Gastroesophageal sphincter (tissue), 3 donors: ENCODE data around the gene TRIM61.

Experiments used
- CTCF ChIP-seq, 4 experiments: fragments of 200-600 bp in 2 of 4; fragments of 450-650 bp in 2 of 4; sonication (generic) in 1 of 4; IDR thresholded peaks; one replicate each; pipeline ENCODE4 v1.5.1; 2017 to 2019; ENCODE audit warnings: antibody characterized with exemption in 4 of 4, mild to moderate bottlenecking in 2 of 4, moderate library complexity in 2 of 4
- EP300 ChIP-seq: sonication (generic); formaldehyde crosslinking; IDR thresholded peaks from one replicate; pipeline ENCODE4 v1.6.1; 2017; ENCODE audit warnings: antibody characterized with exemption, mild to moderate bottlenecking
- POLR2A ChIP-seq, 2 donors: fragments of 450-650 bp; IDR thresholded peaks; one replicate each; pipeline ENCODE4 v1.6.1; 2017; ENCODE audit warnings: antibody characterized with exemption in 2 of 2, mild to moderate bottlenecking in 2 of 2, moderate library complexity in 1 of 2

- TF ChIP-seq CTCF (IDR thresholded peaks at IDR 0.05) (no peak), POLR2A (IDR thresholded peaks at IDR 0.05) (no peak), EP300 (no peak)
These were observed 45.7 kb downstream of the TRIM61 start for GRCh38 chr4:164931551-164932324.
